Nephron progenitor cell (in vitro differentiated cells): ENCODE results near the gene MRPS26.

Source experiments
- DNase-seq: peaks from one replicate; pipeline ENCODE4 v3.0.0; 2021
- H3K27ac Mint-ChIP-seq: 2 replicates; pipeline ENCODE4 v1.8.0; 2021; ENCODE audit warnings: mild to moderate bottlenecking, moderate library complexity, mixed read lengths
- H3K27me3 Mint-ChIP-seq: 2 replicates; pipeline ENCODE4 v1.8.0; 2021; ENCODE audit warnings: mild to moderate bottlenecking, low read depth, mixed read lengths; ENCODE audit not compliant: poor library complexity
- H3K36me3 Mint-ChIP-seq: 2 replicates; pipeline ENCODE4 v1.8.0; 2021; ENCODE audit warnings: low read depth, mixed read lengths
- H3K4me1 Mint-ChIP-seq: 2 replicates; pipeline ENCODE4 v1.8.0; 2021; ENCODE audit warnings: mixed read lengths
- H3K4me3 Mint-ChIP-seq: 2 replicates; pipeline ENCODE4 v1.8.0; 2021; ENCODE audit warnings: mild to moderate bottlenecking, moderate library complexity, mixed read lengths
- H3K9me3 Mint-ChIP-seq: 2 replicates; pipeline ENCODE4 v1.8.0; 2021; ENCODE audit warnings: mild to moderate bottlenecking, moderate library complexity, mixed read lengths
- TF ChIP-seq, protein P1 (sequence below): fragments of 200-600 bp; sonication (generic); IDR thresholded peaks from 2 replicates; pipeline ENCODE4 v1.5.0; 2021; ENCODE audit warnings: antibody characterized with exemption

The MRPS26 gene

DNA sequence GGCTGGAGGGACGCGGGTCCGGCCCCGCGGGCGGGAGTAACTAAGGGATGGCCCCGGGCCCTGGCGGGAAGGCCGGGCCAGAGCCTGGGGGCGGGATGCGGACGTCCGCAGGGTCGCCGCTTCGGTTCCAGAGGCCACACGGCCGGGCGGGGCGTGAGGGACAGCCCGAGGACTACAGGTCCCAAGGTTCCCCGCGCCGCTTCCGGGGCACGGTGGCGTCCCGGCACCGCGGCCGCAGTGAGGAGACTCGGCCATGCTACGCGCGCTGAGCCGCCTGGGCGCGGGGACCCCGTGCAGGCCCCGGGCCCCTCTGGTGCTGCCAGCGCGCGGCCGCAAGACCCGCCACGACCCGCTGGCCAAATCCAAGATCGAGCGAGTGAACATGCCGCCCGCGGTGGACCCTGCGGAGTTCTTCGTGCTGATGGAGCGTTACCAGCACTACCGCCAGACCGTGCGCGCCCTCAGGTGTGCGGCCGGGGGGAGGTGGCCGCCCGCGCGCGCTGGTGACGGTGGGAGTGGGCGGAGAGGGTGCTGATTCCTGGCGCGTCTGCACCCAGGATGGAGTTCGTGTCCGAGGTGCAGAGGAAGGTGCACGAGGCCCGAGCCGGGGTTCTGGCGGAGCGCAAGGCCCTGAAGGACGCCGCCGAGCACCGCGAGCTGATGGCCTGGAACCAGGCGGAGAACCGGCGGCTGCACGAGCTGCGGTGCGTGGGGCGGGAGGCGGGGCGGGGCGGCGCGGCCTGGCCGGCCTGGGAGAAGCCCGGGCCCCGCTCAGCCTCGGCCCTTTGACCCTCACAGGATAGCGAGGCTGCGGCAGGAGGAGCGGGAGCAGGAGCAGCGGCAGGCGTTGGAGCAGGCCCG lies at the start of gene MRPS26:
Gene MRPS26 (plus strand): TSS at position 237 of the 861 bp plus-strand sequence. CDS start 17 bp downstream, at position 254.
- DNase-seq = peak; percentile 91
- Mint-ChIP-seq H3K4me3 (peak within 1 kb of the TSS; percentile 92), H3K27ac (peak within 1 kb of the TSS; percentile 90), H3K36me3 (peaks cover 39% of the 10 kb centered on the region), H3K4me1 (peaks cover 51% of the 10 kb centered on the region), H3K27me3 (no peaks in the 10 kb centered on the region), H3K9me3 (no peaks in the 10 kb centered on the region)
- TF ChIP-seq, protein P1, sequence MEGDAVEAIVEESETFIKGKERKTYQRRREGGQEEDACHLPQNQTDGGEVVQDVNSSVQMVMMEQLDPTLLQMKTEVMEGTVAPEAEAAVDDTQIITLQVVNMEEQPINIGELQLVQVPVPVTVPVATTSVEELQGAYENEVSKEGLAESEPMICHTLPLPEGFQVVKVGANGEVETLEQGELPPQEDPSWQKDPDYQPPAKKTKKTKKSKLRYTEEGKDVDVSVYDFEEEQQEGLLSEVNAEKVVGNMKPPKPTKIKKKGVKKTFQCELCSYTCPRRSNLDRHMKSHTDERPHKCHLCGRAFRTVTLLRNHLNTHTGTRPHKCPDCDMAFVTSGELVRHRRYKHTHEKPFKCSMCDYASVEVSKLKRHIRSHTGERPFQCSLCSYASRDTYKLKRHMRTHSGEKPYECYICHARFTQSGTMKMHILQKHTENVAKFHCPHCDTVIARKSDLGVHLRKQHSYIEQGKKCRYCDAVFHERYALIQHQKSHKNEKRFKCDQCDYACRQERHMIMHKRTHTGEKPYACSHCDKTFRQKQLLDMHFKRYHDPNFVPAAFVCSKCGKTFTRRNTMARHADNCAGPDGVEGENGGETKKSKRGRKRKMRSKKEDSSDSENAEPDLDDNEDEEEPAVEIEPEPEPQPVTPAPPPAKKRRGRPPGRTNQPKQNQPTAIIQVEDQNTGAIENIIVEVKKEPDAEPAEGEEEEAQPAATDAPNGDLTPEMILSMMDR = no peak

DNA sequence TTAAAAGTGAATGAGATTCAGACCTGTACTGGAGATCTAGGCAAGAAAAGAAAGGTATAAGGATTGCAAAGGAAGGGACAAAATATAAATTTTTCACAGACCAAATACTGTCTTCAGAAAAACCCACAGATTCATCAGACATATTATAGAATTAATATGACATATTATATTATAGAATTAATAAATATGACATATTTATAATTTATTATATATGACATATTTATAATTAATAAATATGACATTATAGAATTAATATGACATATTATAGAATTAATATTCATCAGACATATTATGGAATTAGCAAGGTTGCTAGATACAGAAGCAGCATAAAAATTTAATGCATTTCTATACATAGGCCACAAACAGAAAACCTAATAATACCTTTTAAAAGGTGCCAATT lies 47.1 kb upstream of the MRPS26 start:
- no peak for DNase-seq
- Mint-ChIP-seq H3K36me3 (peaks cover 25% of the 10 kb centered on the region), H3K27ac (no peak overlapping the region), H3K9me3 (no peaks in the 10 kb centered on the region), H3K4me3 (no peak overlapping the region), H3K27me3 (no peaks in the 10 kb centered on the region), H3K4me1 (no peaks in the 10 kb centered on the region)
- TF ChIP-seq, protein P1 = no peak

DNA sequence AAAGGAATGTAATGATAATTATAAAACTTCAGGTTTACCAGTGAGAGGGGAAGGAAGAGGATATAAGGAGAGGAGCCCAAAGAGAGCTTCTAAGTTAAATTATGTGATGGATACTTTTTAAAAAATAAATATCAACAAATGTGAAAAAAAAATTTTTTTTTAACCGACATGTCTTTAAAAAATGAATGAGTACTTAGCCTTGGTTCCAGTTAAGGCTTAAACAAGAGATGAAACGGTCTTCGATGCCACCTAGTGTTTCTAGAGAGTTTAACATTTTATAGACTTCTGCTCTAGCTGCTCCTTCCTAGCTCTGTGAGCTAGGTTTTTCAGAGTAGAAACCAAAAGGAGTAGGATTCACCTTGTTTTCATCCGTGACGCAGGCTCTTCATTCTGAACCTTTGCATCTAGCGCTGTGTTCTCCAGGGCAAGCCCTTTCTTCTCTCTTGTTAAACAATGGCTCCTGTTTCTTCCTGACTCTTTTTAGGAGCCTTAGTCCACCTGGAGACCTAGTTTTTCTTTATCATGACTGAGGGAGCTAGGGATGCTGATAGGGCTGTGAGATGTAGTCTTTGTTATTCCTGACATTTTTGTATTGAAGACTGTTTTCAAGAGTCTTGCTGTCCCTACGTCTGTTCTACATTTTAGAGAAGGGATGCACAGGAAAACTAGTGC lies 44.9 kb upstream of the MRPS26 start:
- Mint-ChIP-seq H3K4me1 (no peaks in the 10 kb centered on the region), H3K9me3 (no peaks in the 10 kb centered on the region), H3K27ac (no peak overlapping the region), H3K4me3 (no peak overlapping the region), H3K27me3 (no peaks in the 10 kb centered on the region), H3K36me3 (peaks cover 30% of the 10 kb centered on the region)
- DNase-seq = no peak
- TF ChIP-seq, protein P1 = peak; percentile 56

DNA sequence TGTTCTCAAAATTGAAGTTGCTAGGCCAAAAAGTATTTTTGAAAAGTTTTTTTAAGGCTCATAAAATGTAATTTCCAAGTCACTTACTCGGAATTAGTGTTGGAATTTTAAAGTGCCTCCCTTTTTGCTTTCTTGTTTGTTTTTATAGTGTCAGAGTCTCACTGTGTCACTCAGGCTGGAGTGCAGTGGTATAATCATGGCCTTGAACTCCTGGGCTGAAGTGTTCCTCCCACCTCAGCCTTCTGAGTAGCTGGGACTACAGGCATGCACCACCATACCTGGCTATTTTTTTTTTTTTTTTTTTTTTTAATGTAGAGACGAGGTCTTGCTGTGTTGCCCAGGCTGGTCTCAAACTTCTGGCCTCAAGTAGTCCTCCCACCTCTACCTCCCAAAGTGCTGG lies 42.4 kb upstream of the MRPS26 start:
- H3K9me3 Mint-ChIP-seq = no peaks in the 10 kb centered on the region

DNA sequence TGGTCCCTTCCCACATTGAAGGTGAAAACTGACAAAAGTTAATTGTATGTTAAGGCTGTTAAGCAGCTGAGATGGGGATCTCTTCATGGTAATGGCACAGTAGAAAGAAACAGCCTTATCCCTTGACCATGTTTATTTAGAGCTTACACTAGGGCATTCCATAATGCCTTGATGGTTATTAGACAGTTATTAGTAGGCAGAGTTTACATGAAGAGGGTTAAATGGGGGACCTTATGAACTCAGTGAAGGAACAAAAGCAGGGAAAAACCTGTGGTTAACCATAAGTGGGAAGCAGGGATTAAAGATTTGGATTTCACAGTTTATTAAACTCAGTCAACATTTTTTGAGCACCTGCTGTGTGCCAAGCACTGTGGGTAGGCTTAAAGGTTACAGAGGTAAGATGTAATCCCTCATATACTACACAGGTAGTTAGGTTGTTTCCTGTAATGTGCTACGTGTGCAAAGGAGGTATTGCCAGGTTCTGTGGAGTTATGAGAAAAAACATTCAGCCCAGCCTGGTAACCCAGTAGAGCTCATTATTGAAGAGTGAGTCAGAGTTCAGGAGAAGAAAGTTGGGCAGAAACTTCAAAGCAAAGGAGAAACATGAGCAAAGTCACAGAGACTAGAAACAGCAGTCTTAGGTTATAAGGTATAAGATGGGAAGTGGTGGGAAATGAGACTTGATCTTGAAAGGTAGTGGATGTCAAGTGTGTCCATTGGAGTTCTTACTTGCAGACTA lies 34.7 kb upstream of the MRPS26 start:
- Mint-ChIP-seq H3K4me3 (no peak overlapping the region), H3K9me3 (no peaks in the 10 kb centered on the region), H3K36me3 (peaks cover 44% of the 10 kb centered on the region), H3K4me1 (no peaks in the 10 kb centered on the region), H3K27ac (no peak overlapping the region), H3K27me3 (no peaks in the 10 kb centered on the region)
- DNase-seq = no peak
- TF ChIP-seq, protein P1 = no peak

More for the DNA sequence above, 42.4 kb upstream of the MRPS26 start:
- Mint-ChIP-seq H3K4me3 (no peak overlapping the region), H3K27me3 (no peaks in the 10 kb centered on the region), H3K4me1 (no peaks in the 10 kb centered on the region), H3K27ac (no peak overlapping the region), H3K36me3 (peaks cover 42% of the 10 kb centered on the region)
- no peak for DNase-seq
- TF ChIP-seq, protein P1 = no peak
